GM12878 (cell line): ENCODE results near the gene GNRHR. TPM values are rescaled to one million over a fixed set of nuclear protein-coding genes. Genes with fewer than 3 reads are reported as not detected.

ENCODE experiments used
- ATAC-seq: fragments of 200-7000 bp; cut with Tn5 transposase; 3 replicates; pipeline ENCODE4 v1.9.1; 2020; ENCODE audit warnings: mild to moderate bottlenecking, moderate library complexity
- BruUV-seq: library from RNA; stranded (reverse); fragments of 400-500 nt; replicated peaks from 2 replicates; lab custom pipeline; 2021; lab: Mats Ljungman, UMichigan
- CTCF ChIA-PET: fragments of 300-600 bp; sonication (Branson Sonifier 250); formaldehyde crosslinking; extraction: SDS; loops from one replicate; lab custom pipeline; 2021; ENCODE audit warnings: inconsistent platforms; lab: Yijun Ruan, JAX
- POLR2A ChIA-PET: fragments of 350-600 bp; formaldehyde crosslinking; extraction: SDS; loops from one replicate; lab custom pipeline; 2021; ENCODE audit warnings: inconsistent platforms; lab: Charles Lee
- RAD21 ChIA-PET: fragments of 300-600 bp; sonication (Branson Sonifier 250); formaldehyde crosslinking; loops from one replicate; lab custom pipeline; 2023; ENCODE audit warnings: antibody characterized with exemption; ENCODE audit not compliant: unreplicated experiment; lab: Charles Lee
- SMC1A ChIA-PET: fragments of 300-600 bp; sonication (Branson Sonifier 250); formaldehyde crosslinking; loops from one replicate; lab custom pipeline; 2023; ENCODE audit not compliant: unreplicated experiment, uncharacterized antibody; lab: Charles Lee
- DNase-seq: peaks from one replicate; pipeline ENCODE4 v3.0.0-alpha.2; 2011; ENCODE audit warnings: low read depth, low spot score
- FAIRE-seq: peaks from 3 replicates; lab custom pipeline; 2011; peaks lifted over from hg19 to GRCh38; lab: Jason Lieb, UNC
- H2AFZ ChIP-seq: 2 replicates; pipeline ENCODE4 v1.6.0; 2011; ENCODE audit warnings: low read depth, low read length, control low read depth; ENCODE audit not compliant: control insufficient read depth
- H3K27ac ChIP-seq: 2 replicates; pipeline ENCODE4 v1.5.1; 2011; ENCODE audit warnings: control low read depth; ENCODE audit not compliant: control insufficient read depth, insufficient read depth
- H3K27me3 ChIP-seq, 2 experiments: replicated peaks in 1 of 2; 2 replicates each; pipeline versions ENCODE4 v1.6.0 to v1.6.1; 2011; ENCODE audit warnings: low read length in 1 of 2; ENCODE audit not compliant: control insufficient read depth in 2 of 2, insufficient read depth in 2 of 2
- H3K36me3 ChIP-seq, 2 experiments: 2 replicates each; pipeline ENCODE4 v1.5.1; 2011; ENCODE audit warnings: low read length in 1 of 2; ENCODE audit not compliant: control insufficient read depth in 2 of 2, insufficient read depth in 2 of 2
- H3K4me1 ChIP-seq: 2 replicates; pipeline ENCODE4 v1.6.1; 2011; ENCODE audit warnings: mild to moderate bottlenecking, low read length, moderate library complexity, mixed read lengths; ENCODE audit not compliant: control insufficient read depth, insufficient read depth
- H3K4me2 ChIP-seq: 2 replicates; pipeline ENCODE4 v1.6.0; 2011; ENCODE audit warnings: control low read depth; ENCODE audit not compliant: control insufficient read depth, insufficient read depth
- H3K4me3 ChIP-seq: fragments of 200-600 bp; sonication (generic); 2 replicates; pipeline ENCODE4 v1.5.1; 2016
- H3K79me2 ChIP-seq: 2 replicates; pipeline ENCODE4 v1.6.0; 2011; ENCODE audit warnings: low read length; ENCODE audit not compliant: control insufficient read depth, insufficient read depth
- H3K9ac ChIP-seq: 2 replicates; pipeline ENCODE4 v1.8.0; 2011; ENCODE audit warnings: low read length, control low read depth, mixed read lengths; ENCODE audit not compliant: control insufficient read depth, insufficient read depth
- H3K9me3 ChIP-seq: replicated peaks from 3 replicates; pipeline ENCODE4 v1.5.1; 2011; ENCODE audit warnings: mild to moderate bottlenecking, low read length; ENCODE audit not compliant: control insufficient read depth, insufficient read depth
- H4K20me1 ChIP-seq: 2 replicates; pipeline ENCODE4 v1.6.0; 2011; ENCODE audit not compliant: control insufficient read depth, insufficient read depth
- ATF2 ChIP-seq: IDR thresholded peaks from 2 replicates; pipeline ENCODE4 v1.6.1; 2012; ENCODE audit warnings: low read length, inconsistent platforms
- LARP7 ChIP-seq: fragments of 450-650 bp; IDR thresholded peaks from 2 replicates; pipeline ENCODE4 v1.6.1; 2017; ENCODE audit warnings: mild to moderate bottlenecking
- WGBS: methylation state at CpG from one replicate; pipeline ENCODE4 v1.1.6; 2016; ENCODE audit warnings: low lambda C conversion rate; ENCODE audit not compliant: insufficient replicate concordance, insufficient coverage; ENCODE audit errors: missing lambda C conversion rate; 5-methylcytosine and 5-hydroxymethylcytosine counted together
- in situ Hi-C: fragments of 300-500 bp; cut with MboI; formaldehyde crosslinking; loops from 9 replicates; pipeline ENCODE4 v1.14.3; 2018; ENCODE audit warnings: mixed read lengths
- intact Hi-C: fragments of 100-400 bp; cut with micrococcal nuclease; formaldehyde crosslinking; loops from one replicate; pipeline ENCODE4 v1.14.2; 2022; ENCODE audit not compliant: unreplicated experiment
- polyA plus RNA-seq, 11 experiments: library from polyadenylated mRNA; depleted of rRNA in 4 of 11; unstranded in 6 of 11; stranded (reverse) in 5 of 11; fragments of >200 nt; fragmentation: Nextera tagmentation in 4 of 11; fragmentation: Illumina TruSeq in 1 of 11; extraction: Ambion mirVana in 4 of 11; extraction: Trizol in 1 of 11; gene quantifications; 1 replicate in 1 of 11; 2 replicates in 10 of 11; pipeline versions ENCODE4 v1.2.1 to v1.2.3, GENCODE V29; 2011 to 2016; ENCODE audit warnings: inconsistent platforms in 2 of 11, missing spikeins in 2 of 11, low read depth in 1 of 11
- total RNA-seq, 4 experiments: library from RNA; depleted of rRNA in 3 of 4; stranded (reverse); fragments of >200 nt in 3 of 4; fragmentation: Illumina TruSeq in 1 of 4; extraction: Trizol in 1 of 4; gene quantifications; 2 replicates each; pipeline versions ENCODE4 v1.2.1 to v1.2.3, GENCODE V29; 2013 to 2021
- TF ChIP-seq, protein P1 (sequence below): fragments of 150-350 bp; IDR thresholded peaks from 2 replicates; pipeline ENCODE4 v1.6.1; 2014; ENCODE audit warnings: mild to moderate bottlenecking, low read depth, low read length

GNRHR gene
- total and polyA plus RNA-seq, 10 of the 15 experiments (the other 5 are each of a cell fraction or from before 2014, with no cell fraction given) = 0.02 to 0.12 (median 0.08) TPM; not detected in 7

DNA sequence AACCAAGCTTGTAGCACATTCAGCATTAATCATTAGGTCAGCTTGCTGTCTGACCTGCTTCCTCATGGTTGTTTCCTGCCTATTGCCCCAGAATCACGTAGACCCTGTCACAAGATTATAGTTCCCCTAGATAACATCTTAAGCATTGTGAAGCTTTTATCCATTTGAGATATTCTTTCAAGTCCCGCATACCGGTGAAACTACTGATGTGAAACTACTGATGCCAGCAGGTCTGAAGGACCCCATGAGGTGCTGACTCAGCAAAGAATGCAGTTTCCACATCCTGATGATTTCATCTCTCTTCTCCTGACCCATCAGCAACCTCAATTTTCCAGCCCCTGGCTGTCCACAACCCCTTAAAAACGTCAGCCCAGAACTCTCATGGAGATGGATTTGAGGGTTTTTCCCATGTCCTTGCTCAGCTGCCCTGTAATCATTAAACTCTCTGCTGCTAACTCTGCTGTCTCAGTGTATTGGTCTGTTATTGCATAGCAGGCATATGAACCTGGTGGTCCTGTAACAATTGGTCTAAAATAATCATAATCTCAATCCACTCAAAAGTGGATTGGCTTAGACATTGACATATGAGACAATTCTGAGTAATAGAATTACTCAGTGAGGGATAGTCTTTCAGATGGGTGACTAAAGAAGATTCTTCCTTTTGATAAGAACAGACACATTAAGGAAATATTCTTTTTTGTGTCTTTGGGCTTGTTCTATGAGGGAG, 26.9 kb downstream of the GNRHR start:
- Histone ChIP-seq H3K9me3 (no peaks in the 10 kb centered on the region), H3K4me3 (no peak overlapping the region), H3K4me1 (no peaks in the 10 kb centered on the region), H3K79me2 (no peaks in the 10 kb centered on the region), H3K4me2 (no peak overlapping the region), H3K27me3 (no peaks in the 10 kb centered on the region), H2AFZ (no peak overlapping the region), H4K20me1 (no peaks in the 10 kb centered on the region), H3K9ac (no peak overlapping the region), H3K36me3 (no peaks in the 10 kb centered on the region), H3K27ac (no peak overlapping the region)
- intact Hi-C loops (no loop called here), in situ Hi-C loops (no loop called here)
- no TSS peak for BruUV-seq
- ChIA-PET CTCF (interaction anchor here (3.7 kb wide), 1 partner anchor 19 kb away, joined by 17 read pairs; no protein-coding TSS in a partner anchor), RAD21 (no interaction called here), SMC1A (interaction anchor here (1.0 to 1.3 kb wide), 3 partner anchors 19 to 173 kb away, joined by 3 to 5 read pairs (median 3); partner anchors contain the start of gene UBA6), POLR2A (interaction anchor here (0.6 kb wide), 1 partner anchor 177 kb away, joined by 4 read pairs; no protein-coding TSS in a partner anchor)
- FAIRE-seq = no peak
- WGBS = 64% methylated on average over 4 of the region's 4 CpGs
- no peak for ATAC-seq
- no peak for DNase-seq
- TF ChIP-seq LARP7 = no peak
- no peak for TF ChIP-seq ATF2
- TF ChIP-seq, protein P1, sequence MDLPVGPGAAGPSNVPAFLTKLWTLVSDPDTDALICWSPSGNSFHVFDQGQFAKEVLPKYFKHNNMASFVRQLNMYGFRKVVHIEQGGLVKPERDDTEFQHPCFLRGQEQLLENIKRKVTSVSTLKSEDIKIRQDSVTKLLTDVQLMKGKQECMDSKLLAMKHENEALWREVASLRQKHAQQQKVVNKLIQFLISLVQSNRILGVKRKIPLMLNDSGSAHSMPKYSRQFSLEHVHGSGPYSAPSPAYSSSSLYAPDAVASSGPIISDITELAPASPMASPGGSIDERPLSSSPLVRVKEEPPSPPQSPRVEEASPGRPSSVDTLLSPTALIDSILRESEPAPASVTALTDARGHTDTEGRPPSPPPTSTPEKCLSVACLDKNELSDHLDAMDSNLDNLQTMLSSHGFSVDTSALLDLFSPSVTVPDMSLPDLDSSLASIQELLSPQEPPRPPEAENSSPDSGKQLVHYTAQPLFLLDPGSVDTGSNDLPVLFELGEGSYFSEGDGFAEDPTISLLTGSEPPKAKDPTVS = no peak
